ENCODE measurements around the gene INTU.

The INTU gene

DNA sequence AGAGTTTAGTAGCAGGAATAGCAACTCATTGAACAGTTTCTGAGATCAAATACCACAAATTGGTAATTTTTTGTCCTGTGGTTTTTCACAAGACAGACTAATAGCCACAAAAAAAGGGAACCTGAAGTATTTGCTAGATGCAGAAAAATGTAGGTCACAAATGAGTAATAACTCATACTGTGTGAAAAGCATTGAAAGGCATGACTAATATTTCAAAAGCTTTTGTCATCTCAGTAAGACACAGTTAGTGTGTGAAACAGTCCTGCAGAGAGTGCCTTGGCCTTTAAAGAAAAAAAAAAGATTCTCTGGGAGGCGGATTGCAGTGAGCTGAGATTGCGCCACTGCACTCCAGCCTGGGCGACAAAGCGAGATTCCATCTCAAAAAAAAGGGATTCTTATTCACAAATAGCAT lies 66.0 kb downstream of the INTU start:
- no peak for DNase-seq (ENCODE audit: extremely low read depth, low read depth)
- TF ChIP-seq, protein P1, sequence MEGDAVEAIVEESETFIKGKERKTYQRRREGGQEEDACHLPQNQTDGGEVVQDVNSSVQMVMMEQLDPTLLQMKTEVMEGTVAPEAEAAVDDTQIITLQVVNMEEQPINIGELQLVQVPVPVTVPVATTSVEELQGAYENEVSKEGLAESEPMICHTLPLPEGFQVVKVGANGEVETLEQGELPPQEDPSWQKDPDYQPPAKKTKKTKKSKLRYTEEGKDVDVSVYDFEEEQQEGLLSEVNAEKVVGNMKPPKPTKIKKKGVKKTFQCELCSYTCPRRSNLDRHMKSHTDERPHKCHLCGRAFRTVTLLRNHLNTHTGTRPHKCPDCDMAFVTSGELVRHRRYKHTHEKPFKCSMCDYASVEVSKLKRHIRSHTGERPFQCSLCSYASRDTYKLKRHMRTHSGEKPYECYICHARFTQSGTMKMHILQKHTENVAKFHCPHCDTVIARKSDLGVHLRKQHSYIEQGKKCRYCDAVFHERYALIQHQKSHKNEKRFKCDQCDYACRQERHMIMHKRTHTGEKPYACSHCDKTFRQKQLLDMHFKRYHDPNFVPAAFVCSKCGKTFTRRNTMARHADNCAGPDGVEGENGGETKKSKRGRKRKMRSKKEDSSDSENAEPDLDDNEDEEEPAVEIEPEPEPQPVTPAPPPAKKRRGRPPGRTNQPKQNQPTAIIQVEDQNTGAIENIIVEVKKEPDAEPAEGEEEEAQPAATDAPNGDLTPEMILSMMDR (IDR thresholded peaks at IDR 0.05; ENCODE audit: low read depth, low read length, missing control alignments) = no peak
- no peak overlapping the region for H3K4me3 ChIP-seq (replicated peaks; ENCODE audit: low read depth, low read length)

DNA sequence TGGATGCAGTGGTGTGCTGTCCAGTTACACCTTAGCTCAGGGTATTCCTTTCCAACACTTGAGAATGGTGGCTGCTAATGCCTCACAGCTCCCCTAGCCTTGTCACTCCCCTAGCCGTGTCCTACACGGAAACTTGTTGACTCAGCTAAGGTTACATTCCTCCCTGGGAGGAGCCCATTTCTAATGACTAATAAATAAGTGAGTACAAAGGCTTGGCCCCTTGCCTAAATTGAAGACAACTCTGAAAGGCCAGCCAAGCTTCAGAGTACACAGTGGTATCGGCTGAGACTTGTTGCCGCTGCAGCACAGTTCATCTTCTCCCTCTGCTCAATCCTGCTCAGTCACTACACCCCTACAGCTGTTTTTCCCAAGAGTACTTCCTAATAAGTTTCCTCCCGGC lies 76.2 kb downstream of the INTU start:
- DNase-seq (ENCODE audit: extremely low read depth, low read depth) = peak; percentile 66
- H3K4me3 ChIP-seq (replicated peaks; ENCODE audit: low read depth, low read length) = no peak overlapping the region

DNA sequence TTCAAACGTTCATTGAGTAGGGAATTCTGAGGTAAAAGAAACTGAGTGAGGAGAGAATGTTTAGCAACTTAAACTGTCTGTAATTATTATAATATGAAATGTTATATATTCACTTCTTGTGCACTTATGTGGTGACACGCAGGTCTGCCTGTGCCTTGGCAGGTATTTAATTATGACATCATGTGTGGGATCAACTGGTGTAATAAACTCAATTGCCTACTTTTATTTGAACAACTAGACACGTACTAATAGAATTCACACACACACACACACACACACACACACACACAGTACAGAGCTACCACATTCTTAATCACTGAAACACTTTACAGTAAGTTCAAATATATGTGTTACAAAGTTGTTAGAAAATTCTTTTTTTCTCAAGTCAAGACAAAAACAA lies 76.7 kb downstream of the INTU start:
- TF ChIP-seq, protein P1 (IDR thresholded peaks at IDR 0.05; ENCODE audit: low read depth, low read length, missing control alignments) = no peak
- DNase-seq (ENCODE audit: extremely low read depth, low read depth) = no peak
- H3K4me3 ChIP-seq (replicated peaks; ENCODE audit: low read depth, low read length) = no peak overlapping the region

More for the DNA sequence above, 76.2 kb downstream of the INTU start:
- TF ChIP-seq, protein P1 (IDR thresholded peaks at IDR 0.05; ENCODE audit: low read depth, low read length, missing control alignments) = no peak

DNA sequence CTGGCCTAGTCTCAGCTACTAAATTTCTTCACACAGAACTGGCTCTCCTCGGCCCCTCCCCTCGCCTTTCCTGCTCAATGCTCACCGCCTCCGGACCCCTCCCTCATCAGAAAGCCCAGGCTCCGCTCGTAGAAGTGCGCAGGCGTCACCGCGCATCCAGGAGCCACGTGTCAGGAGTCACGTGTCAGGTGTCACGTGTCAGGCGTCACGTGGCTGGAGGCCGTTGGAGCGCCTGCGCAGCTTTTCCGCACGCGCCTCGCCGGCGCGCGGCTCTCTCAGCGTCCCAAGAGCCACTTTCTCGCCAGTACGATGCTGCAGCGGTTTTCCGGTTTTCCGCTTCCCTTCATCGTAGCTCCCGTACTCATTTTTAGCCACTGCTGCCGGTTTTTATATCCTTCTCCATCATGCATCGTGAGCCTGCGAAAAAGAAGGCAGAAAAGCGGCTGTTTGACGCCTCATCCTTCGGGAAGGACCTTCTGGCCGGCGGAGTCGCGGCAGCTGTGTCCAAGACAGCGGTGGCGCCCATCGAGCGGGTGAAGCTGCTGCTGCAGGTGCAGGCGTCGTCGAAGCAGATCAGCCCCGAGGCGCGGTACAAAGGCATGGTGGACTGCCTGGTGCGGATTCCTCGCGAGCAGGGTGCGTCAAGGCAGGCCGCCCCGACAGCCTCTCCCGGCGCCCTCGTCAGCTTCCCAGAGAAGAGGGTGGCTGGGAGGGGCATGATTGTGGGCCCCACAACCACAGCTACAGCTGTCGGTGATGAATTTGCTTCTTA lies 97.6 kb downstream of the INTU start, which contains the start of gene SLC25A31:
Gene SLC25A31 (plus strand): TSS at position 259 of the 772 bp plus-strand sequence. CDS start 146 bp downstream, at position 405.
- H3K4me3 ChIP-seq (replicated peaks; ENCODE audit: low read depth, low read length) = no peak within 1 kb of the TSS
- TF ChIP-seq, protein P1 (IDR thresholded peaks at IDR 0.05; ENCODE audit: low read depth, low read length, missing control alignments) = no peak
- DNase-seq (ENCODE audit: extremely low read depth, low read depth) = no peak

DNA sequence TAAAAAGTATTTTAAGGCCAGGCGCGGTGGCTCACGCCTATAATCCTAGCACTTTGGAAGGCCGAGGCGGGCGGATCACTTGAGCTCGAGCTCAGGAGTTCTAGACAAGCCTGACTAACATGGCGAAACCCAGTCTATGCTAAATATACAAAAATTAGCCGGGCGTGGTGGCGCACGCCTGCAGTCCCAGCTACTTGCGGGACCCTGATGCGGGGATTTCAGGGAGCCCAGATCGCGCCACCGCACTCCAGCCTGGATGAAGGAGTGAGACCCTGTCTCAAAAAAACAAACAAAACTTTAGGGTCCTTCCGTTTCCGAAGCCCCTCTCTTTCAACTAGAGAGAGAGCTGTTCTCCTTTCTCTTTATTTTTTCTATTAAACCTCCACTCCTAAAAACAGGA lies 98.6 kb downstream of the INTU start:
- H3K4me3 ChIP-seq (replicated peaks; ENCODE audit: low read depth, low read length) = no peak overlapping the region
- no peak for DNase-seq (ENCODE audit: extremely low read depth, low read depth)
- TF ChIP-seq, protein P1 (IDR thresholded peaks at IDR 0.05; ENCODE audit: low read depth, low read length, missing control alignments) = no peak

DNA sequence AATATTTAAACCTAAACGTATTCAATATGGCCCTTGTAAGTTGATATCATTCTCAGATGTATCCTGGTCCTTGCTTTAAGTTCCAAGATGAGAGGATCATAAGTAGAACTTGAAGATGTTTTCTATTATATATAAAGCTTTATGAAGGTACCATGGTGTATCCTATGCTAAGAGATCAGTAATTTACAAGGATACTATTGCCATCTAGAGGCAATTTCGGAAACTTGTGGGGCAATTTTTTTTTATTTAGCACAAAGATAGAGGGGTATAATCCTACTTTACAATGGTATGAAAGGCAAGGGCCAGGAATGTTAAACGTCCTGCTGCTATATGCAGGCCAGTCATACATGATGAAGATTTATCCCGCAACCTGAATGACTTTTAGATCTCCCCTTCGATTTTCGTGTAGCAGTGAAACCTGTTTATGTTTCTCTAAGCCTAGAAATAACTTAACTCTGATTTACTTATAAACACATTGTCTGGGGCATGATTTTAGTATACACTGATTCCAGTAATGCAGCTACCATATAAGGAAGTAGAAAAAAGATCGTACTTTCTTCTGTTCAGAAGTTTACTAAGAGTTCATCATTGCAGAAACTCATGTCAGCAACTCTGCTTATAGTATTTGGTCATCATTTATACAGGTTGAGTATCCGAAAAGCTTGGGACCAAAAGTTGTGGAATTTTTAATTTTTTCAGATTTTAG lies 100.0 kb downstream of the INTU start:
- TF ChIP-seq, protein P1 (IDR thresholded peaks at IDR 0.05; ENCODE audit: low read depth, low read length, missing control alignments) = peak; percentile 30
- H3K4me3 ChIP-seq (replicated peaks; ENCODE audit: low read depth, low read length) = no peak overlapping the region
- peak; percentile 32 for DNase-seq (ENCODE audit: extremely low read depth, low read depth)

All from HFF-Myc (cell line).